Vagina (tissue), 2 donors: ENCODE measurements around the gene ADPRS. TPM values are rescaled to one million over a fixed set of nuclear protein-coding genes. Genes with fewer than 3 reads are reported as not detected.

ENCODE experiments used
- DNase-seq, 2 donors: peaks; one replicate each; pipeline ENCODE4 v3.0.0-alpha.2; 2017; ENCODE audit errors: extremely low spot score in 2 of 2
- H3K27ac ChIP-seq: fragments of 200-600 bp; sonication (generic); one replicate; pipeline ENCODE4 v1.5.1; 2019
- H3K27me3 ChIP-seq: fragments of 200-600 bp; sonication (generic); one replicate; pipeline ENCODE4 v1.5.1; 2019
- H3K36me3 ChIP-seq, 2 donors: fragments of 200-600 bp; sonication (generic); one replicate each; pipeline ENCODE4 v1.5.1; 2017 to 2019
- H3K4me1 ChIP-seq: fragments of 200-600 bp; sonication (generic); one replicate; pipeline ENCODE4 v1.5.1; 2019
- H3K4me3 ChIP-seq, 2 donors: fragments of 200-600 bp; sonication (generic); 1 replicate in 1 of 2; 2 replicates in 1 of 2; pipeline ENCODE4 v1.5.1; 2016 to 2019
- H3K9me3 ChIP-seq: fragments of 200-600 bp; sonication (generic); one replicate; pipeline ENCODE4 v1.5.1; 2019
- CTCF ChIP-seq, 3 experiments: fragments of 450-650 bp in 2 of 3; fragments of 200-600 bp in 1 of 3; sonication (generic) in 1 of 3; IDR thresholded peaks; one replicate each; pipeline ENCODE4 v1.5.1; 2017 to 2019; ENCODE audit warnings: antibody characterized with exemption in 3 of 3, mild to moderate bottlenecking in 2 of 3, moderate library complexity in 2 of 3
- POLR2A ChIP-seq, 2 donors: fragments of 450-650 bp; IDR thresholded peaks; one replicate each; pipeline ENCODE4 v1.6.1; 2017; ENCODE audit warnings: antibody characterized with exemption in 2 of 2, mild to moderate bottlenecking in 2 of 2, moderate library complexity in 2 of 2
- POLR2AphosphoS5 ChIP-seq, 2 donors: sonication (generic); formaldehyde crosslinking; IDR thresholded peaks; one replicate each; pipeline ENCODE4 v1.9.0; 2017; ENCODE audit warnings: antibody characterized with exemption in 2 of 2, mild to moderate bottlenecking in 2 of 2, low read depth in 1 of 2; ENCODE audit not compliant: insufficient read depth in 1 of 2
- intact Hi-C: fragments of 100-400 bp; cut with DNase I; formaldehyde crosslinking; loops from one replicate; pipeline ENCODE4 v1.15.1; 2023
- total RNA-seq: library from RNA; depleted of rRNA; stranded (reverse); fragments of >200 nt; gene quantifications from one replicate; pipeline ENCODE4 v1.2.3, GENCODE V29; 2016

Gene ADPRS
- total RNA-seq, 1 donor from 2014 or later = 32.2 TPM

DNA sequence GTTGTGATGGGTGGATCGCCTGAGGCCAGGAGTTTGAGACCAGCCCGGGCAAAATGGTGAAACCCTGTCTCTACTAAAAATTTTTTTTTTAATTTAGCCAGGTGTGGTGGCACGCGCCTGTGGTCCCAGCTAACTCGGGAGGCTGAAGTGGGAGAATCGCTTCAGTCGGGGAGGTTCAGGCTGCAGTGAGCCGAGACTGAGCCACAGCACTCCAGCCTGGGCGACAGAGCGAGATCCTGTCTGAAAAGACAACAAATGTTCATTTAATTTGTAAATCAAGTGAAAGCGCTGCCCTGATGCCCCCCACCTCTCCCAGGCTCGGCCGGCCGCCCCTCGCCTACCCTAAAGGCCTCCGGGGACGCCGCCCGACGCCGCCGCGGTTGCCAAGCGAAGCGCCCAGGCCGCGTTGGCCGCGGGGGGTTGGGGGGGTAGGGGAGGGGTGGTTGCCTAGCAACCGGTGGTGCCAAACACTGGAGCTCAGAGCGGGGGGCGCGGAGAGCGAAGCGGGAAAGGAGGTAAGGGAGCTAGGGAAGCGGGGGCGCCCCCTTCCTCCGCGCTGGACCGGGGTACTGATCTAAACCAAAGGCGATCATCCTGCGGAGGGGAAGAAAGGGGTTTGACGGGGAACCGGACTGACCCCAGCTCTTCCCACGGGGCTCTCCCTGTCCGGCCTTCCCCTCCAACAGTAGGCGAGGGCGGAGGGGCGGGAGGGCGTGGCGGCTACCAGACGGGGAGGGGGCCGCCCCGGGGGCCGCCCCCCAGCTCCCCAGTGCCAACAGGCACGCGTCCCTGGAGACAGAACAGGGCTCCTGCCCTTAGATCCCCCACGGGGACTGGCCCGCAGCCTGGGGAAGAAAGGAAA is 4.8 kb upstream of the ADPRS start, which contains the start of gene TEKT2:
TSS of gene TEKT2 (plus strand) at position 460 of the 862 bp plus-strand sequence. CDS start 828 bp downstream, outside the sequence.
- intact Hi-C loops = loop anchor here (5.0 kb wide), 1 partner anchor 157 kb away; no protein-coding TSS in a partner anchor
- Histone ChIP-seq H3K27me3 (no peaks in the 10 kb centered on the region), H3K27ac (no peak within 1 kb of the TSS)

GRCh38 chr1:36084497-36085115 is 4.1 kb upstream of the ADPRS start:
- Histone ChIP-seq H3K36me3 (no peaks in the 10 kb centered on the region), H3K27me3 (no peaks in the 10 kb centered on the region), H3K9me3 (no peaks in the 10 kb centered on the region), H3K4me3 (peak overlapping the region; percentile 49 to 55), H3K27ac (no peak overlapping the region), H3K4me1 (peaks cover 24% of the 10 kb centered on the region)
- intact Hi-C loops = loop anchor here (5.0 kb wide), 1 partner anchor 157 kb away; no protein-coding TSS in a partner anchor
- no peak for DNase-seq
- TF ChIP-seq CTCF (IDR thresholded peaks at IDR 0.05) = no peak

More for the DNA sequence above, 4.8 kb upstream of the ADPRS start, which contains the start of gene TEKT2:
- no peak for TF ChIP-seq CTCF (IDR thresholded peaks at IDR 0.05)
- no peak for TF ChIP-seq POLR2A (IDR thresholded peaks at IDR 0.05)
- no peak for TF ChIP-seq POLR2AphosphoS5 (IDR thresholded peaks at IDR 0.05; ENCODE audit: insufficient read depth in 1 of 2, low read depth in 1 of 2)
- Histone ChIP-seq H3K9me3 (no peaks in the 10 kb centered on the region), H3K4me1 (peaks cover 20% of the 10 kb centered on the region), H3K4me3 (peak within 1 kb of the TSS; percentile 49 to 55), H3K36me3 (no peaks in the 10 kb centered on the region)
- DNase-seq = no peak

GRCh38 chr1:36085126-36085525 is 3.6 kb upstream of the ADPRS start:
- TF ChIP-seq POLR2A (IDR thresholded peaks at IDR 0.05) = no peak
- TF ChIP-seq POLR2AphosphoS5 (IDR thresholded peaks at IDR 0.05; ENCODE audit: insufficient read depth in 1 of 2, low read depth in 1 of 2) = no peak
- TF ChIP-seq CTCF (IDR thresholded peaks at IDR 0.05) = no peak
- Histone ChIP-seq H3K27ac (no peak overlapping the region), H3K27me3 (no peaks in the 10 kb centered on the region), H3K4me3 (no peak overlapping the region), H3K9me3 (no peaks in the 10 kb centered on the region), H3K36me3 (no peaks in the 10 kb centered on the region), H3K4me1 (peaks cover 30% of the 10 kb centered on the region)
- DNase-seq = no peak
- intact Hi-C loops = no loop called here

GRCh38 chr1:36085686-36086526 is 2.8 kb upstream of the ADPRS start:
- H3K9me3 ChIP-seq = no peaks in the 10 kb centered on the region
- intact Hi-C loops = no loop called here
- no peak overlapping the region for H3K27ac ChIP-seq
- TF ChIP-seq CTCF (IDR thresholded peaks at IDR 0.05) = no peak
- no peak for TF ChIP-seq POLR2AphosphoS5 (IDR thresholded peaks at IDR 0.05; ENCODE audit: insufficient read depth in 1 of 2, low read depth in 1 of 2)
- no peak for TF ChIP-seq POLR2A (IDR thresholded peaks at IDR 0.05)
- H3K27me3 ChIP-seq = no peaks in the 10 kb centered on the region
- H3K36me3 ChIP-seq = no peaks in the 10 kb centered on the region
- H3K4me3 ChIP-seq = no peak overlapping the region
- DNase-seq = no peak
- H3K4me1 ChIP-seq = peaks cover 37% of the 10 kb centered on the region
